Activated CD4-positive, alpha-beta memory T cell treated with anti-CD3 and anti-CD28 coated beads for 36 hours (primary cell): Measurements from ENCODE around the gene GPC3. TPM values are rescaled to one million over a fixed set of nuclear protein-coding genes. Genes with fewer than 3 reads are reported as not detected.
A peak's percentile ranks its signal among the peaks of the same experiment; 100 is the strongest.

Source experiments
- CTCF ChIA-PET: fragments of 350-600 bp; sonication (Branson Sonifier 250); formaldehyde crosslinking; loops from one replicate; lab custom pipeline; 2021; ENCODE audit warnings: antibody characterized with exemption, inconsistent platforms; lab: Charles Lee
- POLR2A ChIA-PET: fragments of 350-600 bp; sonication (Branson Sonifier 250); formaldehyde crosslinking; loops from one replicate; lab custom pipeline; 2021; ENCODE audit warnings: antibody characterized with exemption; lab: Charles Lee
- DNase-seq: peaks from one replicate; pipeline ENCODE4 v3.0.0-alpha.2; 2020
- H3K27ac Mint-ChIP-seq: one replicate; pipeline ENCODE4 v1.8.0; 2021; ENCODE audit warnings: mixed read lengths
- H3K27me3 Mint-ChIP-seq: one replicate; pipeline ENCODE4 v1.8.0; 2021; ENCODE audit warnings: mixed read lengths
- H3K36me3 Mint-ChIP-seq: one replicate; pipeline ENCODE4 v1.8.0; 2021; ENCODE audit warnings: mixed read lengths
- H3K4me1 Mint-ChIP-seq: one replicate; pipeline ENCODE4 v1.8.0; 2021; ENCODE audit warnings: low read depth, mixed read lengths
- H3K4me3 Mint-ChIP-seq: one replicate; pipeline ENCODE4 v1.8.0; 2021; ENCODE audit warnings: mild to moderate bottlenecking, mixed read lengths
- H3K9me3 Mint-ChIP-seq: one replicate; pipeline ENCODE4 v1.8.0; 2021; ENCODE audit warnings: mixed read lengths
- intact Hi-C: fragments of 100-400 bp; cut with micrococcal nuclease; formaldehyde crosslinking; loops from one replicate; pipeline ENCODE4 v1.15.1; 2023
- total RNA-seq, 2 experiments: library from RNA; stranded (reverse); gene quantifications; one replicate each; pipeline ENCODE4 v1.2.3, GENCODE V29; 2021

The GPC3 gene
- total RNA-seq, 2 experiments from 2014 or later = 0.14 to 0.39 TPM

DNA sequence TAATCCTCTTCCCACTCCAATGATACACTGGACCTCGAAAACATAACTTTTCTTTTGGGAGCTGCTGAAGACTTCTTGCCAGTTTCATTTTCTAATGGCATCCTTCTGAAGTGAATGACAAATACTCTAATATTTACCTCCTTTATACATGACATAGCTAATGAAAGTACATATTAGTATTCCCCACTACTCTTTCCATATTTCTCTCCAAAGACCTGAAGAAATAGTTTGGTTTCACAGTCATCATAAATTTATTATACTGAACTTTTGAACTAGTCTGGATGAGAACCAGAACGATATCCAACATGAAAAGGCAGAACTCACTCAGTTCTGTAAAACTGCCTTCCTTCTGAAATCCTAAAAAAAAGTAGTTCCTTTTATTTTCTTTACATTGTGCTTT lies 139.1 kb downstream of the GPC3 start:
- POLR2A ChIA-PET = no interaction called here

DNA sequence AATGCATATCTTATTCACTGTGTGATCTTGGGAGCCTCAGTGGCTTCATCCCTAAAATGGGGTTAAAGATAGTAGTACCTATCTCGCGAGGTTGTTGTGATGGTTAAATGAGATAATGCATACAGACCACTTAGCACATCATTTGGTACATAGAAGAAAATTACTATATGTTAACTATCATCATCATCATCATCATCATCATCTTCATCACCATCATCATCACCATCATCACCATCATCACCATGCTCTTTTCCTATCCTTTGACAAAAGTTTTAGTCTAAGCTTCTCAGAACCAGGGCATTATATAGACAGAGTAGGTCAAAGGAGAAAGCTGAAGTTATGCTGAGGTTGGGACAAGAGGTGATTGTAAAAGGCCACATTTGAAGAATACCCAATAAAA lies 145.0 kb downstream of the GPC3 start:
- no peaks in the 10 kb centered on the region for H3K9me3 Mint-ChIP-seq
- H3K4me3 Mint-ChIP-seq = no peak overlapping the region
- no peaks in the 10 kb centered on the region for H3K27me3 Mint-ChIP-seq
- ChIA-PET POLR2A (no interaction called here), CTCF (interaction anchor here (0.7 to 2.4 kb wide), 5 partner anchors 10 to 186 kb away, joined by 3 to 13 read pairs (median 4); no protein-coding TSS in a partner anchor)
- no peak for DNase-seq
- no peak overlapping the region for H3K27ac Mint-ChIP-seq
- no peaks in the 10 kb centered on the region for H3K4me1 Mint-ChIP-seq
- intact Hi-C loops = no loop called here
- H3K36me3 Mint-ChIP-seq = no peaks in the 10 kb centered on the region

More for the DNA sequence above, 139.1 kb downstream of the GPC3 start:
- no peaks in the 10 kb centered on the region for H3K36me3 Mint-ChIP-seq
- H3K9me3 Mint-ChIP-seq = no peaks in the 10 kb centered on the region
- H3K27me3 Mint-ChIP-seq = no peaks in the 10 kb centered on the region
- no peaks in the 10 kb centered on the region for H3K4me1 Mint-ChIP-seq
- intact Hi-C loops = no loop called here
- CTCF ChIA-PET = no interaction called here
- no peak overlapping the region for H3K4me3 Mint-ChIP-seq
- no peak overlapping the region for H3K27ac Mint-ChIP-seq
- no peak for DNase-seq

DNA sequence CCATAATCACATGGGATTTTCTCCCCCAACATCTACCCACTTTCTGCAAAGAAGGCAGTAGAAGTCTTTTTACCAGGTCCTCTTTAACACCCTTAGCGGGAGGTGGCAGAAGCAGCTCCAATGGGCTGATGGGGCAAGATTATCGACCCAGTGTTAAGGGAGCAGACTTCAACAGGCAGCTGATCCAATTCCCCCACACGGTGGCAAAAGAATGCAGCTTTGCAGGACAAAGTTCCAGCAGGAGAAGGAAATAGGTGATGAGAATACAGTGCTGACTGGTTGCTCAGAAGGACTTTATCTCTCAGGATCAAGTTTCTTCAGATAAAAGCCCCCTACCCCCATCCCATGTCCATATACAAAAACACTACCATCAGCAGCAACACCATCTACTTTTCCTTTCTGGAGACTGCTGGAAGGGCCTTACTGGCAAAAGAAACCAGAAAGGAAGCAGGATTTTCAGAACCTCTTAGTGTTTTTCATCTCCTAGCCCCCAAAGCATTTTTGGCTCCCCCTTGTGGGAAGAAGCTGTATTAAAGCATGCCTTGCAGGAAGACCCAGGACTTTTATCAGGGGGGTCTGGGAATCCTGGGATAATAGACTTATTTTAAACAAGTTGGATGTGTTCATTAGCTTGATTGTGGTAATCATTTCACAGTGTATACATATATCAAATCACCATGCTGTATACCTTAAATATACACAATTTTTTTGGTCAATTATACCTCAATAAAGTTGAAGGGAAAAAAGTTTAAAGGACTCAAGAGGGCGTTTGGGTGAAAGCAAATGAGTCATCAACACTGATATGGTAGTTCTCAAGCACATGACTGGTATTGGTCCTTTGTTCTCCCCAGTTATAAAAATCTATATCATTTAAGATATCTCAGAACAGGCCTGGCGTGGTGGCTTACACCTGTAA lies 146.4 kb downstream of the GPC3 start:
- Mint-ChIP-seq H3K9me3 (no peaks in the 10 kb centered on the region), H3K27me3 (no peaks in the 10 kb centered on the region), H3K4me1 (no peaks in the 10 kb centered on the region), H3K36me3 (no peaks in the 10 kb centered on the region), H3K27ac (no peak overlapping the region), H3K4me3 (no peak overlapping the region)
- POLR2A ChIA-PET = no interaction called here
- peak; percentile 9 for DNase-seq
- CTCF ChIA-PET = interaction anchor here (0.6 to 2.4 kb wide), 11 partner anchors 10 to 188 kb away, joined by 3 to 13 read pairs (median 3); no protein-coding TSS in a partner anchor
- intact Hi-C loops = loop anchor here (1.0 kb wide), 1 partner anchor 47 kb away; no protein-coding TSS in a partner anchor

DNA sequence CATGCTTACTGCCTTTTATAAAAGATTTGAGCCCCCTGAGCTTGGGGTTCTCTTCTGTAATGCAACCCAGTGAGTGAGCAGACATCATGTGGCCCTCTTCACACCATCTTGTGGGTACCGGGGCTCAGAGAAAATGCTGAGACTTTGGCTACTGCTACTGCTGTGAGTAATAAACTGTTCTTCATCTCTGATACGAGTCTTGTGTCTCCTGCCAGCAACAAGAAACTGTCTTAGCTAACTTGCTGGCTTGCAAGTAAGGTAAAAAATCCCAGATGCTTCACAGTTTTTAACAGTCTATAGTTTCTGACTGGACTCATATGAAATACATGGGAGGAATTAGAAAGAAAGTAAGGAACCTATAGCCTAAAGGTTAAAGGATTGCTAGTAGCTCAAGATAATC lies 148.3 kb downstream of the GPC3 start:
- POLR2A ChIA-PET = no interaction called here
- Mint-ChIP-seq H3K36me3 (no peaks in the 10 kb centered on the region), H3K4me3 (no peak overlapping the region), H3K4me1 (no peaks in the 10 kb centered on the region), H3K9me3 (no peaks in the 10 kb centered on the region), H3K27ac (no peak overlapping the region), H3K27me3 (no peaks in the 10 kb centered on the region)
- intact Hi-C loops = no loop called here
- DNase-seq = no peak
- CTCF ChIA-PET = interaction anchor here (1.7 kb wide), 1 partner anchor 44 kb away, joined by 4 read pairs; no protein-coding TSS in a partner anchor

DNA sequence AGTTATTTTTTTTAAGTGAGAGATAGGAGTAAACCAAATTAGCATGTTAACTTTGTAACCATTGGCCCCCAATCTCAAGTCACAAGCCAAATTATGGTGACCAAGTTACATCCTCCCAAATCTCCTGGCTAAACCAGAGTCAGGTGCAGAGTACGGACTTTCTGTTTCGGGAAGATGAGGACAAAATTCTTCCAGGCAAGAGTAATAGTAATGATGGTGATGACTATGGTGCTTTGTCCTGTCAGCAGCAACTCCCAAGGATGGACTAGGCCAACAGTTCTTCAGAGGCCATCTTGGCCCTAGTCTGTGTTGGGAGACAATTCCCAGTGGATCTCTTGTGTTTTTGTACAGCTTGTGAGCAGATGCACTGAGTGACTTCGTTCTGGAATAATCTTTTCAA lies 148.8 kb downstream of the GPC3 start:
- ChIA-PET POLR2A (no interaction called here), CTCF (interaction anchor here (1.7 kb wide), 1 partner anchor 44 kb away, joined by 4 read pairs; no protein-coding TSS in a partner anchor)
- intact Hi-C loops = no loop called here
- DNase-seq = no peak
- H3K27ac Mint-ChIP-seq = no peak overlapping the region
- H3K36me3 Mint-ChIP-seq = no peaks in the 10 kb centered on the region
- no peaks in the 10 kb centered on the region for H3K4me1 Mint-ChIP-seq
- H3K9me3 Mint-ChIP-seq = no peaks in the 10 kb centered on the region
- H3K27me3 Mint-ChIP-seq = no peaks in the 10 kb centered on the region
- H3K4me3 Mint-ChIP-seq = no peak overlapping the region

DNA sequence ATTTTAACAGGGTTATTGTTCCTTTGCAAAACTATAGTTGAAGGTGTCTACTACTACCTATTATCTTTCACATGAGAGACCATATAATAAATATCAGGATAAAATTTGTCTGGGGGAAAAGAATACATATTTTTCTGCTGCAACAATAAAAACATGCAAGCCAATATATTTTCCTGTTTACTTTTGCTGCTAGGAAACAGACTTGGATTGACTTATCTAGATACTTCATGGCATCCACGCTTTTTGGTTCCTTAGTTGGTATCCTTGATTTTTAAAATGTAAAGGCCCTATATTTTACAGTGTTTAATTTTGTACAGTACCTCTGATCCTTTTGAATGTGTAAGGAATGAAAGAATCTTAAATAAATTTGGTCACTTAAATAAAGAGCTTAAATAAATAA lies 150.6 kb downstream of the GPC3 start:
- Mint-ChIP-seq H3K27me3 (no peaks in the 10 kb centered on the region), H3K36me3 (no peaks in the 10 kb centered on the region), H3K4me1 (no peaks in the 10 kb centered on the region), H3K4me3 (no peak overlapping the region), H3K9me3 (no peaks in the 10 kb centered on the region), H3K27ac (no peak overlapping the region)
- POLR2A ChIA-PET = no interaction called here
- intact Hi-C loops = no loop called here
- CTCF ChIA-PET = no interaction called here
- no peak for DNase-seq

DNA sequence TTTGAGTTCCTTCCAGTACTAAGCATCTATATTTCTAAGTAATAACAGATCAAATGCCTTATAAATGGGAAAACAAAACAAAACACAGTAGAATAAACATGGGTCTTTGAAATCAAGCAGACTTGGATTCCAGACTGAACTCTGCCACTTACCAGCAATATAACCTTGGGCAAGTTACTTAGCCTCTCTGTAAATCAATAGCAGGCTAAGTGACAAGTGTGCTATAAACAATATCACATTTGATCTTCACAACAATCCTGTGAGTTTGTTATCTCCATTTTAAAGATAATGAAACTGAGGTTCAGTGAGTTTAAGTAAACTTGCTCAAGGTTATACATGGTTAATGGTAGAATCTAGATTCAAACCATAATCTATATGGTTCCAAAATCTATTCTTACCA lies 165.8 kb downstream of the GPC3 start:
- Mint-ChIP-seq H3K4me1 (no peaks in the 10 kb centered on the region), H3K9me3 (no peaks in the 10 kb centered on the region), H3K27me3 (no peaks in the 10 kb centered on the region), H3K36me3 (no peaks in the 10 kb centered on the region), H3K27ac (no peak overlapping the region), H3K4me3 (no peak overlapping the region)
- ChIA-PET POLR2A (no interaction called here), CTCF (no interaction called here)
- no peak for DNase-seq
- intact Hi-C loops = no loop called here

DNA sequence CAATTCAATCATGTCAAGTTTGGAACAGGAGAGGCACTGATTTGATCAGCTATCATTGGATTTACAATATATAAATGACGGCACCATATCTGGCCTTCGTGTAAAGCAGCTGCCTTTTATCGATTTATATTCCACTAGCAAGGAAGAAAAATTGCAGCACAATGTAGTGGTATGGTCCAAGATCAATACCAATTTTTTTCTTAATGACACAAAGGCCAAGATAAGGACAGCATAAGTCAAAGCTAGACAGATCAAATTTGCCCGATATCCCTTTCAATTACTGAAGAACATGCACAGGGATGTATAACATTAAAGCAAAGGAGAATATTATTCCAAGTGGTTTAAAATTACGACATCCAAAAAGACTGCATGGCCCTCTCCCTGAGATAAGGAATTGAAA lies 167.4 kb downstream of the GPC3 start:
- no peak overlapping the region for H3K27ac Mint-ChIP-seq
- ChIA-PET CTCF (no interaction called here), POLR2A (no interaction called here)
- H3K4me3 Mint-ChIP-seq = no peak overlapping the region
- H3K4me1 Mint-ChIP-seq = no peaks in the 10 kb centered on the region
- H3K27me3 Mint-ChIP-seq = no peaks in the 10 kb centered on the region
- no peaks in the 10 kb centered on the region for H3K9me3 Mint-ChIP-seq
- H3K36me3 Mint-ChIP-seq = no peaks in the 10 kb centered on the region
- intact Hi-C loops = no loop called here
- no peak for DNase-seq

DNA sequence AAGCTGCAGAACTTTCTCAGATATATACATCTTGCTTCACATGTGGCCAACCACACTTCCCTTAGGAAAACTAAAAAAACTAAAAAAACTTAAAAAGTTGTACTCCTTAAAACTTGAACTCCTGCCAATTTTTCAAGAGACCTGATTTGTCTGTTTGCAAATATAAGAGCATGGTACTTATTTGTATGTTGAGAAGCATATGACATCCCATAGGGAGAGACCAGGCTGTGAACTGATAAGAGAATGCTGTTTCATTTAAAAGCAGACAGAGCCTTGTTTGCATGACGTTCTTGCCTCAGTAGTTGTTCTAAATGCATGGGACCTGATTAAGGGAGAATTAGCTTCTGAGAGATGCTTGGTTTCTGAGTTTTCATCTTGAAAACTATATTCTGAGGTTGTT lies 169.9 kb downstream of the GPC3 start:
- Mint-ChIP-seq H3K27me3 (no peaks in the 10 kb centered on the region), H3K4me1 (no peaks in the 10 kb centered on the region), H3K27ac (no peak overlapping the region), H3K36me3 (no peaks in the 10 kb centered on the region), H3K4me3 (no peak overlapping the region), H3K9me3 (no peaks in the 10 kb centered on the region)
- CTCF ChIA-PET = no interaction called here
- intact Hi-C loops = no loop called here
- DNase-seq = no peak
- POLR2A ChIA-PET = no interaction called here

DNA sequence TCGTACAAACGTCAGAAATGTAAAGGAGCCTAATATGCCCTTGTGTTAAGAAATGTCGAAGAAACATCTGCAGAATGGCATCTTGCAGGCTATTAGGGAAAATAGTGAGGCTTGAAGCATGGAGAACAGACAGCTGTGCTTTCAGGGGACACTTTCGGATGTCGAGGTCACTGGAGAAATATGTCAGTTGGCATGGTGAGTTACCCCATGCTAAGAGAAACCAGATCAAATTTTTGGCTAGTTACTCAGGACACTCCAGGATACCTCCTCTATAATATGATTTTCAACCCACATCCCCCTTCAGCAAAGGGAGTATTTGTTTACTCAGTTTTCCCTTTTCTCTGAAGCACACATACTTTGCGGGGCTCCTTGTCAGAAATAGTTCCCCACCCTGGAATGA lies 171.4 kb downstream of the GPC3 start:
- intact Hi-C loops = no loop called here
- Mint-ChIP-seq H3K9me3 (no peaks in the 10 kb centered on the region), H3K27ac (no peak overlapping the region), H3K36me3 (no peaks in the 10 kb centered on the region), H3K4me3 (no peak overlapping the region), H3K27me3 (no peaks in the 10 kb centered on the region), H3K4me1 (no peaks in the 10 kb centered on the region)
- ChIA-PET CTCF (interaction anchor here (1.6 kb wide), 1 partner anchor 21 kb away, joined by 6 read pairs; no protein-coding TSS in a partner anchor), POLR2A (no interaction called here)
- no peak for DNase-seq

DNA sequence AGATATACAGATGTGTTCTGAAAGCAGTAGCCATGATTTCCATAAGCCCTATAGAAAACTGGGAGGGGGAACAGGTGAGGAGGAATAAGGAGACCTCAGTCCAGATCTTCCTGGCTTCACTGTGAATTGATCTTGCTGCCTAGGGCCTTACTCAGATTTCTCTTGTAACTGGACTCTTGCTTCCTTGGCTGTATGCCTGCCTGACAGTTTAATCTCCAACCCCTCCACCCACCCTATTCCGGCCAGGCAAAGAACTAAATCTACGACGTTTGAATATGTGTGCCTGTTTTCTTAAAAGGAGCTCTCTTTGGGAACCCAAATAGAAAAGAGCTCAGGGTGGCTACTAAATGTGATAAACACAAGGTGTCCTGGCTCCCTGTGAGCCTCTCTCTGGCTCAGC lies 173.0 kb downstream of the GPC3 start:
- CTCF ChIA-PET = interaction anchor here (1.6 kb wide), 1 partner anchor 20 kb away, joined by 6 read pairs; no protein-coding TSS in a partner anchor
- H3K4me3 Mint-ChIP-seq = no peak overlapping the region
- intact Hi-C loops = no loop called here

DNA sequence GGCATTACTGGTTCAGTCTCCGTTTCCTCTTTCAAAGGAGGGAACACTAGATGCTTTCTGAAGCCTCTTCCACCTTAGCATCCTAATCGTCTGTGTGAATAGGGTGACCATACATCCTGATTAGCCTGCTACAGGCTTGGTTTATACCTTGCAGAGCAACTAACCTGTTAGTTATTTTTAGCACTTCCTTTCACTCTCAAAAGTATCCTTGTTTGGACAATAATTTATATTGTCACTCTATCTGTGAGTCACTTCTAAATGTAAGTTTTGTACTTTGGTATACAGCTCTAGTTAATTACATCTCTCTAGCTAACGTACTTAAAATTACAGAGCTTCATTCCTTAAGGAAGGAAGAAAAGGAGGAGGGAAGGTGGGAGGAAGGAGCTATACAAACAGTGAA lies 174.5 kb downstream of the GPC3 start:
- CTCF ChIA-PET = no interaction called here
- H3K4me3 Mint-ChIP-seq = no peak overlapping the region

More for the DNA sequence above, 173.0 kb downstream of the GPC3 start:
- H3K36me3 Mint-ChIP-seq = no peaks in the 10 kb centered on the region
- H3K27me3 Mint-ChIP-seq = no peaks in the 10 kb centered on the region
- H3K4me1 Mint-ChIP-seq = no peaks in the 10 kb centered on the region
- H3K27ac Mint-ChIP-seq = no peak overlapping the region
- no peak for DNase-seq
- POLR2A ChIA-PET = no interaction called here
- no peaks in the 10 kb centered on the region for H3K9me3 Mint-ChIP-seq

More for the DNA sequence above, 174.5 kb downstream of the GPC3 start:
- no peaks in the 10 kb centered on the region for H3K9me3 Mint-ChIP-seq
- H3K27ac Mint-ChIP-seq = no peak overlapping the region
- intact Hi-C loops = no loop called here
- H3K4me1 Mint-ChIP-seq = no peaks in the 10 kb centered on the region
- H3K27me3 Mint-ChIP-seq = no peaks in the 10 kb centered on the region
- POLR2A ChIA-PET = no interaction called here
- no peak for DNase-seq
- no peaks in the 10 kb centered on the region for H3K36me3 Mint-ChIP-seq
